HG03175 (cell line): ENCODE results near the gene TRPC3.

Experiments
- ATAC-seq: cut with Tn5 transposase; IDR thresholded peaks from one replicate; pipeline ENCODE4 v1.9.1; 2021; ENCODE audit warnings: mild to moderate bottlenecking, moderate library complexity; ENCODE audit not compliant: unreplicated experiment

The TRPC3 gene

GRCh38 chr4:121877041-121877773 is 74.7 kb downstream of the TRPC3 start:
- ATAC-seq: no peak

DNA sequence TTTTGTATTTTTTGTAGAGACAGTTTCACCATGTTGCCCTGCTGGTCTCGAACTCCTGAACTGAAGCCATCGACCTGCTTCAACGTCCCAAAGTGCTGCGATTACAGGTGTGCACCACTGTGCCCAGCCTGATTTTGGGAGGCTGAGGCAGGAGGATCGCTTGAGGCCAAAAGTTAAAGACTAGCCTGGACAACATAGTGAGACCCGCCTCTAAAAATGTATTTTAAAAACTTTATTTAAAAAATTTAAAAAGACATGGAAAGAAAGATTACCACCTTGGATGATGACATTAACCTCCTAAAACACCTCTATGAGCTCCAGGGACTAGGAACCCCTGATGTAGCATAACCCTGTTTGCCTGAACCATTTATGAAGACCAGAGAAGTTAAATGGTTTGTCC is 75.8 kb downstream of the TRPC3 start:
- ATAC-seq: no peak

DNA sequence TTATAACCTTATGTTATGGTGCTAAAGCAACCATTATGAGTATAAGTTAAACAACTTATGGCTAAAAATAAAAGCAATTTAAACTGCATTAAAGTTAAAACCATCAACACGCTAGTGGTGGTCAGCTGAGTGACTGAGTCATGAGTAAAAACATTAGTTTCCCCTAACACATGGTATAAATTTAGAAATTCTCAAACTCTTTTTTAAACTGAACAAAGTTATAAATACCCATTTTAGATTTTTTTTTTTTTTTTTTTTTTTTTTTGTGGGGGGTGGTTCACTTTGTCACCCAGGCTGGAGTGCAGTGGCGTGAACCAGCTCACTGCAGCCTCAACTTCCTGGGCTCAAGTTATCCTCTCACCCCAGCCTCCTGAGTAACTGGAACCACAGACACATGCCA is 76.2 kb downstream of the TRPC3 start:
- ATAC-seq: no peak

DNA sequence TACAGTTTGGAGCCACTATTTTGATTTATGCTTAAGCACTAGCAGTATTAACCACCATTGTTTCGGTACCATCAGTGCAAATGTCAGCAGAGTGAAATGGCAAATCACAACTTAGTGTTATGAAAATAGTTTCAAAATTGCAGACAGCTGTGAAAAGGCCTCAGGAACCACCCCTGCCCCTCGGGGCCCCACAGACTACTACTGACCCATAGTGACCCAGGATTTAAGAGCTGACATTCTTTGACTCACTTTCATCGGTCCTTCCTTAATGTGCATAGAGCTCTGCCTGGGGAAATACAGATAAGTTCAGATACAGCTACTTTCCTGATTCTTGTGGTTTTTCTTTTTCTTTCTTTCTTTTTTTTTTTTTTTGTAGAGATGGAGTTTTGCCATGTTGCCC is 78.3 kb downstream of the TRPC3 start:
- no peak for ATAC-seq

GRCh38 chr4:121869841-121870822 is 81.7 kb downstream of the TRPC3 start, which contains the start of gene BBS7:
TSS of gene BBS7 (minus strand) at chr4:121870474. CDS start at chr4:121870313, 161 bp downstream.
- ATAC-seq: peak; percentile 99

- no peak for ATAC-seq
Measured at GRCh38 chr4:121863799-121864198, 88.1 kb downstream of the TRPC3 start.

GRCh38 chr4:121861426-121861825 is 90.4 kb downstream of the TRPC3 start:
- no peak for ATAC-seq

- no peak for ATAC-seq
Measured at GRCh38 chr4:121860121-121860520, 91.7 kb downstream of the TRPC3 start.

GRCh38 chr4:121851354-121851753 is 100.5 kb downstream of the TRPC3 start:
- no peak for ATAC-seq

GRCh38 chr4:121846662-121847061 is 105.2 kb downstream of the TRPC3 start:
- no peak for ATAC-seq

DNA sequence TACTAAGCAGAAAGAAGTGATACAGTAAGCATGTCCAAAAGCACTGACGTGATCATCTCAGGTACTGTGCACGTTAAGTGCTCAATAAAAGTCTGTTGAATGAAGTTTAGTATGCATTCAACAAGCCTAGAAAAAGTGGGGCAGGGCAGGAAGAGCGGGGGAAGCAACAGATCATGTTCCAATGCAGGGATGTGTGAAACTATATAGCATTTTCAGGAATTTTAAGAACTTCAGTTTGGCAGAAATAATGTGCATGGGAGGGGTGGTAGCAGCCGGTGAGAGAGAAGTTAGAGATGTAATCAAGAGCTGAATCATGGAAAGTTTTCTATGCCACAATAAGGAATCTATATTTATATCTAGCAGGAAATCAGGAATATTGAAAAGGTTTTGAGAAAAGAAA is 109.0 kb downstream of the TRPC3 start:
- no peak for ATAC-seq

- no peak for ATAC-seq
Measured at GRCh38 chr4:121838136-121838535, 113.7 kb downstream of the TRPC3 start.

DNA sequence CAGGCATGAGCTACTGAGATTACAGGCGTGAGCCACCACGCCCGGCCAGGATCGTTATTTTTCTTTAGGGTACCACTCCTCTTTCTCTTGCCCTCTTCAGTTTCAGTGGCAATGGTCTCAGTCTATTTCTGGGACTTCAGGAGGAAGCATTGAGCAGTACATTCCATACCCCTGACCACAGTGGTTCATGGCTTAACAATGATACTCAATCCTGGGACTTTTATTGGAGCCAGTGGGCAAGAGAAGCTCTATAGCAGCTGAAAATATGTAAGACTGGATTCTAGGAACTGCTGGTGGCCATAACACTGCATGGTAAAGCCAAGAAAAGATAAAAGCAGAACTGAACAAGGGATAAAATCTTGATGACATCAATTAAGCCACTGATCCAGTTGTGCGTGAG is 122.3 kb downstream of the TRPC3 start:
- no peak for ATAC-seq
